HEK293T (cell line): Measurements from ENCODE around the gene LY9.

Experiments used
- CTCF ChIA-PET: fragments of 350-600 bp; formaldehyde crosslinking; extraction: SDS; loops from one replicate; lab custom pipeline; 2021; ENCODE audit warnings: antibody characterized with exemption, inconsistent platforms; lab: Yijun Ruan, JAX
- POLR2A ChIA-PET: fragments of 350-600 bp; formaldehyde crosslinking; extraction: SDS; loops from one replicate; lab custom pipeline; 2020; ENCODE audit warnings: antibody characterized with exemption, inconsistent platforms; lab: Yijun Ruan, JAX
- DNase-seq: peaks from one replicate; pipeline ENCODE4 v3.0.0; 2012; ENCODE audit warnings: mixed read lengths; ENCODE audit errors: extremely low spot score
- ARNT ChIP-seq: fragments of 450-650 bp; IDR thresholded peaks from 2 replicates; pipeline ENCODE4 v1.6.1; 2017; ENCODE audit warnings: mild to moderate bottlenecking
- BHLHE40 ChIP-seq: fragments of 450-650 bp; IDR thresholded peaks from 2 replicates; pipeline ENCODE4 v1.6.1; 2016; ENCODE audit warnings: mild to moderate bottlenecking, moderate library complexity, borderline replicate concordance
- CTBP1 ChIP-seq: fragments of 450-650 bp; IDR thresholded peaks from 2 replicates; pipeline ENCODE4 v1.6.1; 2016; ENCODE audit warnings: borderline replicate concordance
- ELF4 ChIP-seq: fragments of 450-650 bp; IDR thresholded peaks from 2 replicates; pipeline ENCODE4 v1.6.1; 2017; ENCODE audit warnings: antibody characterized with exemption
- FOXA1 ChIP-seq: fragments of 450-650 bp; IDR thresholded peaks from 2 replicates; pipeline ENCODE4 v1.6.1; 2016; ENCODE audit warnings: mild to moderate bottlenecking
- FOXK2 ChIP-seq: fragments of 450-650 bp; IDR thresholded peaks from 2 replicates; pipeline ENCODE4 v1.6.1; 2016; ENCODE audit warnings: mild to moderate bottlenecking
- FOXM1 ChIP-seq: fragments of 450-650 bp; IDR thresholded peaks from 2 replicates; pipeline ENCODE4 v1.6.1; 2017; ENCODE audit warnings: mild to moderate bottlenecking, borderline replicate concordance
- HDGF ChIP-seq: fragments of 450-650 bp; IDR thresholded peaks from 2 replicates; pipeline ENCODE4 v1.6.1; 2017; ENCODE audit warnings: antibody characterized with exemption, borderline replicate concordance
- L3MBTL2 ChIP-seq: fragments of 450-650 bp; conservative IDR thresholded peaks from 2 replicates; pipeline ENCODE4 v1.6.1; 2016; ENCODE audit warnings: mild to moderate bottlenecking
- LEF1 ChIP-seq: fragments of 450-650 bp; IDR thresholded peaks from 2 replicates; pipeline ENCODE4 v1.6.1; 2017; ENCODE audit warnings: mild to moderate bottlenecking, borderline replicate concordance
- NFRKB ChIP-seq: fragments of 450-650 bp; IDR thresholded peaks from 2 replicates; pipeline ENCODE4 v1.6.1; 2016; ENCODE audit warnings: mild to moderate bottlenecking, moderate library complexity
- SP1 ChIP-seq: fragments of 450-650 bp; IDR thresholded peaks from 2 replicates; pipeline ENCODE4 v1.6.1; 2017
- SUZ12 ChIP-seq: fragments of 450-650 bp; IDR thresholded peaks from 2 replicates; pipeline ENCODE4 v1.6.1; 2016; ENCODE audit warnings: mild to moderate bottlenecking
- TARDBP ChIP-seq: fragments of 450-650 bp; IDR thresholded peaks from 2 replicates; pipeline ENCODE4 v1.6.1; 2016
- ZNF384 ChIP-seq: fragments of 450-650 bp; IDR thresholded peaks from 2 replicates; pipeline ENCODE4 v1.6.1; 2016
- TF ChIP-seq, protein P1 (sequence below): fragments of 450-650 bp; IDR thresholded peaks from 2 replicates; pipeline ENCODE4 v1.6.1; 2016

The LY9 gene

DNA sequence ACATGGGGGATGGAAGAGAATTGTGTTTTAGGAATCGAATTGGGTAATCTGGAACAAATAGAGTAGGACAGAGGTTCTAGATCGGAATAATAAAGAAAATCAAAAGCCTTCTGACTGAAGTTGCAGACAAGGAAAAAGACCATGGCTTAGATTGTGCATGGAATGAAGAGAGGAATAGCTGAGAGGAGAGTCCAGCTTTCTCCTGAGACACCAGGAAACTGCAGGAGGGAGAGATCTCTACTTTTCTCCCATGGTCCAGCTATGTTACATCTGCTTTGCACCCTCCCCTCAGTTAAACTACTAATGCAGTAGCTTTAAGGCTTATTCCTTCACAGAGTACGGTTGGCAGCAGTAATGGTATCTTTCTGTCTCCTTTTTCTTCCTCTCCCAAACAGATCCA, 43.6 kb upstream of the LY9 start:
- CTCF ChIA-PET = no interaction called here
- POLR2A ChIA-PET = no interaction called here
- TF ChIP-seq ELF4 (no peak), FOXA1 (no peak), HDGF (no peak), NFRKB (no peak)
- TF ChIP-seq, protein P1, sequence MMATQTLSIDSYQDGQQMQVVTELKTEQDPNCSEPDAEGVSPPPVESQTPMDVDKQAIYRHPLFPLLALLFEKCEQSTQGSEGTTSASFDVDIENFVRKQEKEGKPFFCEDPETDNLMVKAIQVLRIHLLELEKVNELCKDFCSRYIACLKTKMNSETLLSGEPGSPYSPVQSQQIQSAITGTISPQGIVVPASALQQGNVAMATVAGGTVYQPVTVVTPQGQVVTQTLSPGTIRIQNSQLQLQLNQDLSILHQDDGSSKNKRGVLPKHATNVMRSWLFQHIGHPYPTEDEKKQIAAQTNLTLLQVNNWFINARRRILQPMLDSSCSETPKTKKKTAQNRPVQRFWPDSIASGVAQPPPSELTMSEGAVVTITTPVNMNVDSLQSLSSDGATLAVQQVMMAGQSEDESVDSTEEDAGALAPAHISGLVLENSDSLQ = no peak
- DNase-seq = no peak

DNA sequence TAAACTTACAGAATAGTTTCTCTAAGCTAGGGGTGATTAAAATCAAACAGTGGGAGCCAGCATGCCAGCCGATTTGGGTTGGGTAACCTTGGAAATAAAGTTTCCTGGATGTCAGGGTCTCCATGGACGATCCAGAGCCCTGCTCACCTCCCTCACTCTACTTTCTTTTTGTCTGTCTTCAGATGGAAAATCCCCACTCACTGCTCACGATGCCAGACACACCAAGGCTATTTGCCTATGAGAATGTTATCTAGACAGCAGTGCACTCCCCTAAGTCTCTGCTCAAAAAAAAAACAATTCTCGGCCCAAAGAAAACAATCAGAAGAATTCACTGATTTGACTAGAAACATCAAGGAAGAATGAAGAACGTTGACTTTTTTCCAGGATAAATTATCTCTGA, 43.0 kb upstream of the LY9 start:
- TF ChIP-seq FOXK2 = no peak
- TF ChIP-seq TARDBP = no peak
- TF ChIP-seq ZNF384 = no peak
- no peak for TF ChIP-seq SP1
- no peak for TF ChIP-seq FOXA1
- TF ChIP-seq, protein P1 = no peak
- TF ChIP-seq ARNT = no peak
- no peak for TF ChIP-seq CTBP1
- CTCF ChIA-PET = no interaction called here
- POLR2A ChIA-PET = no interaction called here
- DNase-seq = no peak

DNA sequence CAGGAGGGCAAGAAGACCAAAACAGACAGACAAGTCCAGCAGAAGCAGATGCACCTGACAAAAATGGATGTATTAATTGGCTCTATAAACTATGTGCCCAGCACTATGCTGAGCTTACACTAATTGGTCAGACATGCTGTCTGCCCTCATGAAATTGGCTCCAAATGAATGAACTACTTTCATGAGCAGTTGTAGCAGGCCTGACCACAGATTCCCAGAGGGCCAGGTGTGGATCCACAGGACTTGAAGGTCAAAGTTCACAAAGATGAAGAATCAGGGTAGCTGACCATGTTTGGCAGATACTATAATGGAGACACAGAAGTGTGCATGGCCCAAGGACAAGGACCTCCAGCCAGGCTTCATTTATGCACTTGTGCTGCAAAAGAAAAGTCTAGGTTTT, 42.4 kb upstream of the LY9 start:
- ChIA-PET POLR2A (no interaction called here), CTCF (no interaction called here)
- no peak for DNase-seq
- TF ChIP-seq CTBP1 (no peak), BHLHE40 (no peak), L3MBTL2 (no peak), SP1 (no peak), SUZ12 (no peak), NFRKB (no peak), FOXK2 (no peak)

DNA sequence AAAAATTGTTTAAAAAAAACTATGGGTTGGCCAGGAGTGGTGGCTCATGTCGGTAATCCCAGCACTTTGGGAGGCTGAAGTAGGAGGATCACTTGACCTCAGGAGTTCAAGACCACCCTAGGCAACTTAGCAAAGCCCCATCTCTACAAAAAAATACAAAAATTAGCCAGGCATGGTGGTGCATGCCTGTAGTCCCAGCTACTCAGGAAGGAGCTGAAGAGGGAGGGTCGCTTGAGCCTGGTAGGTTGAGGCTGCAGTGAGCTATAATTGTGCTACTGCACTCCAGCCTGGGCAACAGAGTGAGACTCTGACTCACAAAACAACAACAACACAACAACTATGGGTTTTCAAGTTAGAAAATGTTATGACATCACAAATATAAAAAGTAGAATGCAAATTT, 40.5 kb upstream of the LY9 start:
- no peak for DNase-seq
- POLR2A ChIA-PET = no interaction called here
- CTCF ChIA-PET = interaction anchor here (0.5 to 0.7 kb wide), 2 partner anchors 22 to 170 kb away, joined by 4 to 7 read pairs; no protein-coding TSS in a partner anchor
- no peak for TF ChIP-seq FOXK2
- no peak for TF ChIP-seq SP1
- TF ChIP-seq SUZ12 = no peak
- no peak for TF ChIP-seq NFRKB
- no peak for TF ChIP-seq ELF4
- TF ChIP-seq BHLHE40 = no peak
- no peak for TF ChIP-seq LEF1
- TF ChIP-seq ZNF384 = no peak
- TF ChIP-seq FOXM1 = no peak
- no peak for TF ChIP-seq ARNT
- no peak for TF ChIP-seq CTBP1
- TF ChIP-seq TARDBP = no peak
- no peak for TF ChIP-seq HDGF
- TF ChIP-seq, protein P1 = no peak
- TF ChIP-seq FOXA1 = no peak

DNA sequence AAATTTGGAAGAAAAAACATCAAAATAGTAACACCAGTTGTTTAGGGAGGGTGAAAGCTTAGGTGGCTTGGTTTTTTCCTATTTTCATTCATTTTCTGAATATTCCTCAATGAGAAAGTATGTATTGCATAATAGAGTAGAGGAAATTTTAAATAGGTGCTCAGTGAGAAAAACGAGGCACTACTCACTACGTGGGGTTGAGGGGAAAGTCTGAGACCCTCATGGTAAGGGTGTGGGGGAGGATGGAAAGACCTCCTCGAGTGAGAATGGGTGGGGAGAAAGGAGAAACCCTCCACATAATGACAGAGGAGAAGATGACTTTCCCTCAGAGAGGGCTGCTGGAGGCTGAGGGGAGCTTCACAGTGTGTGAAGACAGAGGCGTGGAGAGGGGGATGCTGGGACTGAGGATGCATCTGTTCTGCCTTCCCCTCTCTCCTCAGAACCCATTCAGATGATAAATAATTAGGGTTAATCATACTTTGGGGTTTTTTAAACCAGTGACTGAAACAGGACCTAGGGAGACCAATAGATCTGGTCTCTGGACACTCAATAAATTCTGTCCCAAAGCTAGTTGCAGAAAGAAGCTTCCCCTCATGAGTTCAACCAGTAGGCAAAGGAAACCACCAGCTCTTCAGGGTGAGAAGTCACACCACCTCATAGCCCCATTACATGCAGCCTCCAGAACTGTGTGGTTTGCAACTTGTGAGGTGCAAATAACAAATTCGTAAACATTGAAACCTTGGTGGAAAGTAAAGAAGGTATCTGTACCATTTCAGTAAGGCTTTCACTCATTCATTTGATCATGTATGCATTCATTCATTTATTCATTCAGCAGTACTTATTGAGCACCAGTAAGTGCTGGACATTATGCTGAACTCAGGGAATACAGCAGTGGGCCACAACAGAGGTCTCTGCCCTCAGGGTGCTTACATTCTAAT, 39.8 kb upstream of the LY9 start:
- no peak for DNase-seq
- POLR2A ChIA-PET = no interaction called here
- CTCF ChIA-PET = interaction anchor here (0.5 to 0.7 kb wide), 2 partner anchors 22 to 169 kb away, joined by 4 to 7 read pairs; no protein-coding TSS in a partner anchor
- TF ChIP-seq LEF1 (no peak), L3MBTL2 (no peak), FOXK2 (no peak), NFRKB (no peak), CTBP1 (no peak)

DNA sequence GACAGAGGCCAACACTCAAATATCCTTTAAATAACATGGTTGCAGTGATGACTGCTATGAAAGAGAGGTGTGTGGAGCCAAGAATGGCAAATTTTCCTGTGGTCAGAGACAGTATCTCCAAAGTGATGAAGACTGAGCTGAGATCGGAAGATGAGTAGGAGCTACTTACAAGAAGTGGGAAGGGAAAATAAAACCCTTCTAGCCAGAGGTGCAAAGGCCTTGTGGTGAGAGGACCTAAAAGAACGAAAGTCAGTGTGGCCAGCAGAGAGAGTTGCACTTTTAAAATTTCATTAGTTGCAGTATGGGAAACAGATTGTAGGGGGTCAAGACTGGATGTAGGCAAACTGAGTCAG, 39.1 kb upstream of the LY9 start:
- no peak for DNase-seq
- CTCF ChIA-PET = no interaction called here
- POLR2A ChIA-PET = no interaction called here
- TF ChIP-seq ARNT = no peak
- no peak for TF ChIP-seq BHLHE40
- TF ChIP-seq SUZ12 = no peak
- TF ChIP-seq FOXK2 = no peak
- TF ChIP-seq ZNF384 = no peak
- no peak for TF ChIP-seq SP1
- no peak for TF ChIP-seq CTBP1
- TF ChIP-seq ELF4 = no peak
- no peak for TF ChIP-seq FOXM1
- TF ChIP-seq FOXA1 = no peak
- TF ChIP-seq NFRKB = no peak
- TF ChIP-seq TARDBP = no peak
- TF ChIP-seq LEF1 = no peak
- TF ChIP-seq, protein P1 = no peak
